ENCODE data around the gene LRRC7.

Gene LRRC7

GRCh38 chr1:69567652-69568420 is at the start of gene LRRC7:
TSS of gene LRRC7 (plus strand) at chr1:69567922. CDS start at chr1:69568640, 718 bp downstream.
- DNase-seq (ENCODE audit: low read depth in 2 of 3, low spot score in 1 of 3), result no peak

- DNase-seq (ENCODE audit: low read depth in 2 of 3, low spot score in 1 of 3), result no peak
Measured at GRCh38 chr1:69519006-69519405, 48.7 kb upstream of the LRRC7 start.

- DNase-seq (ENCODE audit: low read depth in 2 of 3, low spot score in 1 of 3), result no peak
Measured at GRCh38 chr1:69520326-69520725, 47.4 kb upstream of the LRRC7 start.

GRCh38 chr1:69523032-69523431 is 44.7 kb upstream of the LRRC7 start:
- no peak for DNase-seq (ENCODE audit: low read depth in 2 of 3, low spot score in 1 of 3)

GRCh38 chr1:69523461-69523860 is 44.3 kb upstream of the LRRC7 start:
- no peak for DNase-seq (ENCODE audit: low read depth in 2 of 3, low spot score in 1 of 3)

GRCh38 chr1:69524015-69524414 is 43.7 kb upstream of the LRRC7 start:
- no peak for DNase-seq (ENCODE audit: low read depth in 2 of 3, low spot score in 1 of 3)

- DNase-seq (ENCODE audit: low read depth in 2 of 3, low spot score in 1 of 3), result no peak
Measured at GRCh38 chr1:69527273-69527672, 40.4 kb upstream of the LRRC7 start.

- DNase-seq (ENCODE audit: low read depth in 2 of 3, low spot score in 1 of 3), result no peak
Measured at GRCh38 chr1:69528376-69528775, 39.3 kb upstream of the LRRC7 start.

GRCh38 chr1:69533343-69533742 is 34.4 kb upstream of the LRRC7 start:
- DNase-seq (ENCODE audit: low read depth in 2 of 3, low spot score in 1 of 3), result no peak

- DNase-seq (ENCODE audit: low read depth in 2 of 3, low spot score in 1 of 3), result no peak
Measured at GRCh38 chr1:69534829-69535228, 32.9 kb upstream of the LRRC7 start.

GRCh38 chr1:69535490-69535889 is 32.2 kb upstream of the LRRC7 start:
- DNase-seq (ENCODE audit: low read depth in 2 of 3, low spot score in 1 of 3), result no peak

- no peak for DNase-seq (ENCODE audit: low read depth in 2 of 3, low spot score in 1 of 3)
Measured at GRCh38 chr1:69540052-69540451, 27.7 kb upstream of the LRRC7 start.

GRCh38 chr1:69551476-69552324 is 16.0 kb upstream of the LRRC7 start:
- DNase-seq (ENCODE audit: low read depth in 2 of 3, low spot score in 1 of 3), result no peak

GRCh38 chr1:69553726-69554125 is 14.0 kb upstream of the LRRC7 start:
- no peak for DNase-seq (ENCODE audit: low read depth in 2 of 3, low spot score in 1 of 3)

- DNase-seq (ENCODE audit: low read depth in 2 of 3, low spot score in 1 of 3), result no peak
Measured at GRCh38 chr1:69568421-69569174, 876 bp downstream of the LRRC7 start.

GRCh38 chr1:69569175-69569541 is 1.4 kb downstream of the LRRC7 start:
- DNase-seq (ENCODE audit: low read depth in 2 of 3, low spot score in 1 of 3), result no peak

- DNase-seq (ENCODE audit: low read depth in 2 of 3, low spot score in 1 of 3), result no peak
Measured at GRCh38 chr1:69569576-69570328, 2.0 kb downstream of the LRRC7 start.

- DNase-seq (ENCODE audit: low read depth in 2 of 3, low spot score in 1 of 3), result no peak
Measured at GRCh38 chr1:69570356-69570755, 2.6 kb downstream of the LRRC7 start.

GRCh38 chr1:69572921-69573320 is 5.2 kb downstream of the LRRC7 start:
- DNase-seq (ENCODE audit: low read depth in 2 of 3, low spot score in 1 of 3), result no peak

- DNase-seq (ENCODE audit: low read depth in 2 of 3, low spot score in 1 of 3), result no peak
Measured at GRCh38 chr1:69573911-69574310, 6.2 kb downstream of the LRRC7 start.

GRCh38 chr1:69585666-69586065 is 17.9 kb downstream of the LRRC7 start:
- no peak for DNase-seq (ENCODE audit: low read depth in 2 of 3, low spot score in 1 of 3)

Data from stimulated activated CD4-positive, alpha-beta T cell treated with anti-CD3 and anti-CD28 coated beads, Interleukin-12 subunit alpha, Interleukin-12 subunit beta, amount 100 ng/mL, for 48 hours (primary cell).